Measurements from ENCODE around the gene SLC38A9.
"Not testable (repeated sequence)": the region's sequence is repeated elsewhere in the genome, so short reads cannot be mapped to it uniquely, and the experiment has no call there.

The SLC38A9 gene

DNA sequence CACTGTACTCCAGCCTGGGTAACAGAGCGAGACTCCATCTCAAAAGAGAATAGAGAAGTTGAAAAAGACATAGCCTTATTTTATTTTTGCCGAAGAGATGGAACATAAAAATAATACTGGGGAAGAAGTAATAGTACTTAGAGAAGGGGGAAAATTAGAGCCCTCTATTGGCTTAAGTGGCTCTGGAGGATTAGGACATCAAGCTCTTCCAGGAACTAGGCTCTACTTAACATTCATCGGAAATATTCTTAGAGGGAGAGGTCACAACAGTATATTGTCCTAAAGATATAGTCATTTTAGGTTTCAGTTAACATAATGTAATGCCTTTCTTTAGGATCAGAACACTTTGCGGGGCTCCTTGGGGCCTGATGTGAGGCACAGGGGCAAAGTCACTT is 91.4 kb downstream of the SLC38A9 start:
- no peak for FAIRE-seq
- DNase-seq (ENCODE audit: insufficient read length, low spot score), result no peak

DNA sequence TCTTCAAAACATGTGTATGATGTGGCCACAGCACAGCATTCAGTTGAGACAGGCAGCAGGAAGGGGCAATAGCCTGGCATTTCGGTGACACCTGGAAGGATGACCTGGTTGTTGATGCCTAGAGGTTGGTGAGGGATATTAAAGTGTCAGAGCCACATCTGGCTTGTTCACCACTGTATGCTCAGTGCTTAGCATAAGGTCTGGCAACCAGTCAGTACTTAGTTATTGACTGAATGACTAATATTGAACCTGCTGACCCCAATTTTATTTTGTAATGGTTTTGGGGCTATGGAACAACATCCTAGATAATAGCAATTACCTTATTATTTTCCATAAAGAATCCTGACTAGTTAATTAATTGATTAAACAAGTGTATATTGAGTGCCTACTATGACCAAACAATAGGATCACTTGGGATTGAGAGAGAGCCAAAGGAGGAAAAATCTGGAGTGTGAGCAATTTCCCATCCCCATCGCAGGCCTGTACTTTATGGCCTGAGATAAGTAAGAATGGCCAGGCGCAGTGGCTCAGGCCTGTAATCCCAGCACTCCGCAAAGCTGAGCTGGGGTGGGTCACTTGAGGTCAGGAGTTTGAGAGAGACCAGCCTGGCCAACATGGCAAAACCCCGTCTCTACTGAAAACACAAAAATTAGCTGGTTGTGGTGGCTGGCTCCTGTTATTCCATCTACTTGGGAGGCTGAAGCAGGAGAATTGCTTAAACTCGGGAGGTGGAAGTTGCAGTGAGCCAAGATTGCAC is 91.9 kb downstream of the SLC38A9 start:
- no peak for FAIRE-seq
- DNase-seq (ENCODE audit: insufficient read length, low spot score), result no peak

GRCh38 chr5:55618318-55618717 is 93.8 kb downstream of the SLC38A9 start:
- FAIRE-seq (no peak), DNase-seq (ENCODE audit: insufficient read length, low spot score) (no peak)

GRCh38 chr5:55613112-55613868 is 98.8 kb downstream of the SLC38A9 start:
- FAIRE-seq, result no peak
- DNase-seq (ENCODE audit: insufficient read length, low spot score), result no peak

- FAIRE-seq, result no peak
- DNase-seq (ENCODE audit: insufficient read length, low spot score), result no peak
These were observed 101.6 kb downstream of the SLC38A9 start for GRCh38 chr5:55610542-55610941.

DNA sequence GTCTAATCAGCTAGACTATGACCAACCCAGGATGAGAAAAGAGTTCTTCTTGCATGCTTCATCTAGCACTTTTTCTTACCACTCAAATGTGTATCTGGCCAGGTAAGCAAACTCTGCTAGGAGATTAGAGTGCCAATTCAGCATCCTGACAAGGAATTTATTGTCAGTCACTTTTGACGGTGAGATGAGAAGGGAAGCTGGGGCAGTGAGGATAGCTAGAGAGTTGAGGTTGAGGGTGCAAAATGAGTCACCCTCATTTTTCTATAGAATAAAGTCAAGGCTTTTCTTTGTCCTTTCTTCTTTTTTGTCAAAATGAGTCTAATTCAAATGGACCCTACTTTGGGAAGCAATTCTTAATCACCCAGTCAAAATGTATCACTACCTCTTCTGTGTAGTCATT is 102.7 kb downstream of the SLC38A9 start:
- no peak for DNase-seq (ENCODE audit: insufficient read length, low spot score)
- FAIRE-seq, result no peak

DNA sequence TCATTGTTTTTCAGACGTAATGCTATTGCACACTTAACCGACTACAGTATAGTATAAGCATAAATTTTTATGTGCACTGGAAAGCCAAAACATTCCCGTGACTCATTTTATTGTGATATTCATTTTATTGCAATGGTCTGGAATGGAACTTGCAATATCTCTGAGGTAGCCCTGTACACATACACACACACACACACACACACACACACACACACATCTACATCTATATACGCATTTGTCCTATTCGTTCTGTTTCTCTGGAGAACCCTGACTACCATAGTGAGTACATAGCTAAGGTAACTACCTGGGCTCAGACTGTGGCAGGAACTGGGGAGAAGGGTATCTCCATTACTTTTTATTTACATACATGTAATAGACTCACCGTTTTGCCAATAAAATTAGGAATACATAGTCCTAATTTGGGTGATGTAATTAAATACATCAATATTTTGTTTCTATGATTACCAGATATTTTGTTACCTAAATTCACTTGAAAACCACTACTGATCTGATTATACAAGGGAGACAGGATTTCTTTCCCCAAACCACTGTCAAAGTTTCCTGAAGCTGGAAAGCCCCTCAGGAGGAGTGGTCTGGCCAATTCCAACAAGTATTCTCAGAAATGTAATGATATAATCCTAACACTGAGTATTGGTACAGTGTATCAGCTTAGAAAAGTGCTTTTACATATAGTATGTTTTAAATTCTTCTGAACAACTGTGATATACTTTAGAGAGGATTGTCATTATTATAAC is 103.4 kb downstream of the SLC38A9 start:
- FAIRE-seq (no peak), DNase-seq (ENCODE audit: insufficient read length, low spot score) (no peak)

DNA sequence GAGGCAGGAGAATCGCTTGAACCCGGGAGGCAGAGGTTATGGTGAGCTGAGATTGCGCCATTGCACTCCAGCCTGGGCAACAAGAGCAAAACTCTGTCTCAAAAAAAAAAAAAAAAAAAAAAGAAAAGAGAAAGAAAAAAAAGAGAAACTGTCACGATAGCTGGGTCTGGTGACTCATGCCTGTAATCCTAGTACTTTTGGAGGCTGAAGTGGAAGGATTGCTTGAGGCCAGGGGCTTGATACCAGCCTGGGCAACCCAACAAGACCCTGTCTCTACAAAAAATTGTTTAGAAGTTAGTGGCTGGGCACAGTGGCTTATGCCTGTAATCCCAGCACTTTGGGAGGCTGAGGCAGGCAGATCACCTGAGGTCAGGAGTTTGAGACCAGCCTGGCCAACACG is 104.8 kb downstream of the SLC38A9 start:
- not testable (repeated sequence) for FAIRE-seq; DNase-seq (ENCODE audit: insufficient read length, low spot score)

GRCh38 chr5:55604611-55605067 is 107.5 kb downstream of the SLC38A9 start:
- DNase-seq (ENCODE audit: insufficient read length, low spot score), result no peak
- no peak for FAIRE-seq

DNA sequence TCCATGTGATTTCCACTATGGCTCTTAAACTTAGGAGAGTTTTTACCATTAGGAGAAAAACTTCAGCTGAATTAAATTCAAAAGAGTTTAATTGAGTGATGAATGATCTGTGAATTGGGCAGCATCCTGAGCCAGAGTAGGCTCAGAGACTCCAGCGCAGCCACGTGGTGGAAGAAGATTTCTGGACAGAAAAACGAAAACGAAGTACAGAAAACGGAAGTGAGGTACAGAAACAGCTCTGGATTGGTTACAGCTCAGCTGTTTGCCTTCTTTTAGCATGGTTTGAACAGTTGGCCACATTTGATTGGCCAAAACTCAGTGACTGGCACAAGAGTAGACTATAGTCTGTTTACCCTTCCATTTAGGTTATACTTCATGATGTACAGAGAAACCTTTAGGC is 108.2 kb downstream of the SLC38A9 start:
- DNase-seq (ENCODE audit: insufficient read length, low spot score), result no peak
- FAIRE-seq, result no peak

DNA sequence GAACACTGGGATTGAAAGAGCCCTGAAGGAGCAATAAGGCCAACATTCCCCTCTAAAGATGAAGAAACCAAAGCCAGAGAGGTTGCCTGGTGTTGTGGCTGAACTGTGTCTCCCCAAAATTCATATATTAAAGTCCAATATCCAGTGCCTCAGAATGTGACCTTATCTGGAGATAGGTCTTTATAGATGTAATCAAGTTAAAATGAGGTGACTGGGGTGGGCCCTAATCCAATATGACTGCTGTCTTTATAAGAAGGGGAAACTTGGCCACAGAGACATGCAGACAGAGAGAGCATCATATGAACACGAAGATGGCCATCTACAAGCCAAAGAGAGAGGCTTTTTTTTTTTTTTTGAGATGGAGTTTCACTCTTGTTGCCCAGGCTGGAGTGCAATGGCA is 110.5 kb downstream of the SLC38A9 start:
- no peak for FAIRE-seq
- no peak for DNase-seq (ENCODE audit: insufficient read length, low spot score)

- DNase-seq (ENCODE audit: insufficient read length, low spot score) (no peak), FAIRE-seq (no peak)
These were observed 110.9 kb downstream of the SLC38A9 start for GRCh38 chr5:55601204-55601618.

DNA sequence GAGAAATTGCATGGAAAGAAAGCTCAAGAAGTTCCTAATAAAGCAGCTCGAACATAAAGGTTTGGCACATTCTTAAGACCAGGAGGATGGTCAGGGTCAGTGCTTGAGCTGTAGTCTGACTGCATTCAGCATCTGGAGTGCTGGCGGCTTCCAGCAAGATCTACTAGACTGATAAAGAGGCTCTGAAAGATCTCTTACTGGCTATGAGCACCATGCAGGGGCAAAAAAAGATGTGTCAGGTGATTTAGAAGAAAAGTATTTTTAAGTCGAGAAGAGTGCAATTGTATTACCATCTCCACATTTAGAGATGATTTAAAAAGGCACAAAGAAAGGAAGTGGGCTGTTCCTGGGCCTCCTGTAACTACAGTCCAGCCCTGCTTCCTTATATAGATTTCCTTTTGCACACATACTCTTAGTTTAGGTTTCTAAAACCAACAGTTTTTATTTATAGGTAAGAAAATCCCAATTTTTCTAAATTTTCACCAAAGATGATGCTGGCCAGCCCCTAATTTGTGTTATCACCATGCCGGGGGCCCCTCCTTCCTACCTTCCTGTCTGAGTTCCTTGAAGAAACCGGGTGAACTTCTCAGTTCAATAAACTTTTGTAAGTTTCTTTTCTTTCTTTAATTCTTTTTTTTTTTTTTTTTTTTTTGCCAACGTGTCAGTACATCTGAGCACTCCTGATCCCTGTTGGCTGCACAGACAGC is 111.5 kb downstream of the SLC38A9 start:
- DNase-seq (ENCODE audit: insufficient read length, low spot score) (no peak), FAIRE-seq (no peak)

- no peak for FAIRE-seq
- DNase-seq (ENCODE audit: insufficient read length, low spot score), result no peak
These were observed 112.0 kb downstream of the SLC38A9 start for GRCh38 chr5:55600086-55600485.

- no peak for DNase-seq (ENCODE audit: insufficient read length, low spot score)
- FAIRE-seq, result no peak
These were observed 112.7 kb downstream of the SLC38A9 start for GRCh38 chr5:55599148-55600050.

DNA sequence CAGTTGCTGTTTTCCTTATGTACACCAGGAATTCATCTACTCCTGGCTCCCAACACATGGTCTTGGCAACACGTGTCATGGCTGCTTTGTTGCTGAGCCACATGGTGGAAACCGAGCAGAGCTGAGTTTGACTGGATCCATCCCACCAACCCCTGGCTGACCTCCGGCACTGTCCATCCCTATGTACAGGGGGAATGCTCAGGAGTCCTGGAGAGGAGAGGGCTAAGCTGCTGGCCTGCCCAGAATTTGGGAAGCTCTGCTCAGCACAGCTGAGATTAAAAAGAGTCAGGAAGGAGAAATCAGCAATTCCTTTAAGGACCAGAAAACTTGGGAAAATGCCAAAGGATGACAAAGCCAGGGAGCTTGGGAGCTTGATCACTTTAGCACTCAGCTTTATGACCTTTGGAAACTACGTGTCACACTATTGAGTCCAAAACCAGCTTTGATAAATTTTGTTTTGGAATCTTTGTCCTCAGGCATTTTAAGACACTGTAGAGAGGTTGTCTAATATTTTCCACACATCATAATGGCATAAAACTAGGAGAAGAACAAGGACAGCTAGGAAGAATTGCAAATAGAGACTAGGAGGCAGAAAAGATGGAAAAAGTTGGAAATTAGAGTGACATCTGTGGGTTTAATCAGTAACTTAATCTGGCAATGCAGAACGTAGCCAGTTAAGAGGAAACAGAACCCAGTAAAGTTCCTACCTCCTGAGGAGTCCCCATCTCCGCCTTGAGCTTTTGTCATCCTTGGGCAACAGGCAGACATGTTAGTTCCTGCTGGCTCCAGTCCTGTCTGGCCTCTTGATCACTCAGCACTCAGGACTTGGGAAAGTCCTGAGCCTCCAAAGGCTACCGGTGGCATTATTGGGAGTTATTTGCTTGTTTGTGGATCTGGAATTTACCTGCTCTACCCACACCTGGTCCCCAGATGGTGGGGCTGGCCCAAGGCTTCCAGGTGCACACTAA is 114.8 kb downstream of the SLC38A9 start:
- DNase-seq (ENCODE audit: insufficient read length, low spot score) (no peak), FAIRE-seq (no peak)

DNA sequence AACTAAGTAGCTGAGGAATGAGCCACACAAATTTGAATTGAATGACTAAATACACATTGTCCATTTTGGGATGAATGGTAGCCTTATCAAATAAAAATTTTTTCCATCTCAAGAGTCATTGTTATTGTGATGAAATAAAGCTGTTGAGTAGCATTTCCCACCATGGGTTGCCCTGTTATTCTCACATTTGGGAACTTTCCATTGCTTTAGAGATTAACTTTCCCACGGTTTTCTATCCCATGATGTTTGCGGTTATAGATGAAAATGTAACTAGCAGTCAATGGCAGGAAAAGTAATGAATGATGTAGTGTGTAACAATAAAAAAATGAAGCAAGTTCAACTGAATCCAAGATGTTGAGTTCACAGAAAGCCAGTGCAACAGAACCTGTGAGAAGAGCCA is 117.5 kb downstream of the SLC38A9 start:
- no peak for FAIRE-seq
- no peak for DNase-seq (ENCODE audit: insufficient read length, low spot score)

DNA sequence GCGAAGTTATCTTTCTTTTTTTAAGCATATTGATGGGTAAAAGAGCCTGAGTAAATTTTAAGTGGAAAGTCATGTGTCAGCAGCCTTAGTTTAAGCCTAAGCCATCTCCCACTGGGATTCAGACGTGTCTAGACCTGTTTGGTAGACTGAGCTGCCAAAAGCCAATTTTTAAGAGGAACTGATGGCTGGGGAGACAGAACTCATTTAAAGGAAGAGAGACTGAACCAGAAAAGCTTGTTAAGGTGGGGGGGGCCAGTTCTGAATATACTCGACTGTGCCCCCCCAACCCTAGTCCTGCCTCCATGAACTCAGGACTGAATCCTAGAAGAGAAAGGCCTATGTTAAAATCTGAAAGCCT is 119.0 kb downstream of the SLC38A9 start:
- FAIRE-seq (no peak), DNase-seq (ENCODE audit: insufficient read length, low spot score) (no peak)
